Daoy (cell line): ENCODE data around the gene KRT82. TPM values are rescaled to one million over a fixed set of nuclear protein-coding genes. Genes with fewer than 3 reads are reported as not detected.

ENCODE experiments used
- DNase-seq: peaks from one replicate; pipeline ENCODE4 v3.0.0-alpha.2; 2015; ENCODE audit warnings: low read depth
- total RNA-seq: library from RNA; depleted of rRNA; stranded (reverse); fragments of >200 nt; shearing (Covaris generic); gene quantifications from 2 replicates; pipeline ENCODE4 v1.2.3, GENCODE V29; 2014

The KRT82 gene
- total RNA-seq, 1 experiment from 2014 or later, result not detected

- DNase-seq, result no peak
These were observed 20.9 kb downstream of the KRT82 start, which contains the start of gene KRT84 for GRCh38 chr12:52385226-52385702. Gene KRT84 (minus strand): TSS chr12:52385652. CDS start chr12:52385585, 67 bp downstream.

- no peak for DNase-seq
These were observed 22.8 kb downstream of the KRT82 start for GRCh38 chr12:52383331-52383730.

GRCh38 chr12:52382854-52383253 is 23.3 kb downstream of the KRT82 start:
- no peak for DNase-seq

- DNase-seq, result no peak
These were observed 24.9 kb downstream of the KRT82 start for GRCh38 chr12:52381206-52381605.

GRCh38 chr12:52380271-52380694 is 25.9 kb downstream of the KRT82 start:
- DNase-seq, result peak; percentile 64

GRCh38 chr12:52379536-52379935 is 26.6 kb downstream of the KRT82 start:
- no peak for DNase-seq

- no peak for DNase-seq
These were observed 28.0 kb downstream of the KRT82 start for GRCh38 chr12:52378091-52378490.

GRCh38 chr12:52377266-52377665 is 28.9 kb downstream of the KRT82 start:
- DNase-seq, result no peak

- DNase-seq, result peak; percentile 85
These were observed 33.6 kb downstream of the KRT82 start for GRCh38 chr12:52372216-52373154.

- DNase-seq, result no peak
These were observed 34.4 kb downstream of the KRT82 start for GRCh38 chr12:52371716-52372115.

GRCh38 chr12:52370926-52371608 is 35.1 kb downstream of the KRT82 start:
- DNase-seq, result no peak

- no peak for DNase-seq
These were observed 36.3 kb downstream of the KRT82 start for GRCh38 chr12:52369809-52370208.

GRCh38 chr12:52369211-52369610 is 36.9 kb downstream of the KRT82 start:
- DNase-seq, result no peak

- no peak for DNase-seq
These were observed 37.6 kb downstream of the KRT82 start for GRCh38 chr12:52368508-52368907.

GRCh38 chr12:52367876-52368275 is 38.3 kb downstream of the KRT82 start:
- DNase-seq, result no peak

- DNase-seq, result no peak
These were observed 39.2 kb downstream of the KRT82 start, which contains the start of gene KRT85 for GRCh38 chr12:52366738-52367485. Gene KRT85 (minus strand): TSS chr12:52367481. CDS start chr12:52367405, 76 bp downstream.

- no peak for DNase-seq
These were observed 41.1 kb downstream of the KRT82 start for GRCh38 chr12:52364901-52365489.

GRCh38 chr12:52364061-52364460 is 42.1 kb downstream of the KRT82 start:
- no peak for DNase-seq

- DNase-seq, result no peak
These were observed 42.9 kb downstream of the KRT82 start for GRCh38 chr12:52363111-52363679.

- no peak for DNase-seq
These were observed 43.9 kb downstream of the KRT82 start for GRCh38 chr12:52362118-52362726.

GRCh38 chr12:52361553-52361952 is 44.6 kb downstream of the KRT82 start:
- no peak for DNase-seq
